Uterus (tissue), 2 donors: ENCODE measurements around the gene CPA4.

ENCODE experiments used
- CTCF ChIP-seq, 4 experiments: fragments of 200-600 bp in 2 of 4; fragments of 450-650 bp in 2 of 4; sonication (generic) in 2 of 4; IDR thresholded peaks; one replicate each; pipeline ENCODE4 v1.5.1; 2016 to 2019; ENCODE audit warnings: antibody characterized with exemption in 4 of 4, mild to moderate bottlenecking in 2 of 4, moderate library complexity in 1 of 4
- POLR2A ChIP-seq, 2 donors: fragments of 450-650 bp; IDR thresholded peaks; one replicate each; pipeline ENCODE4 v1.6.1; 2016; ENCODE audit warnings: antibody characterized with exemption in 2 of 2, mild to moderate bottlenecking in 1 of 2, moderate library complexity in 1 of 2

- TF ChIP-seq POLR2A (IDR thresholded peaks at IDR 0.05) (no peak), CTCF (IDR thresholded peaks at IDR 0.05) (no peak)
Measured at GRCh38 chr7:130341882-130342281, 48.9 kb downstream of the CPA4 start.
